Breast epithelium (tissue), 3 donors: ENCODE measurements around the gene TMEM240.
"Not testable (repeated sequence)": the region's sequence is repeated elsewhere in the genome, so short reads cannot be mapped to it uniquely, and the experiment has no call there.

Source experiments
- POLR2A ChIP-seq: fragments of 450-650 bp; IDR thresholded peaks from one replicate; pipeline ENCODE4 v1.6.1; 2016; ENCODE audit warnings: antibody characterized with exemption, mild to moderate bottlenecking, moderate library complexity
- POLR2AphosphoS5 ChIP-seq, 3 donors: sonication (generic); formaldehyde crosslinking; IDR thresholded peaks; one replicate each; pipeline ENCODE4 v1.6.1; 2017; ENCODE audit warnings: antibody characterized with exemption in 3 of 3
- TF ChIP-seq, protein P1 (sequence below), 3 donors: fragments of 450-650 bp; IDR thresholded peaks; one replicate each; pipeline ENCODE4 v1.5.1; 2016 to 2017; ENCODE audit warnings: antibody characterized with exemption in 3 of 3, mild to moderate bottlenecking in 3 of 3, moderate library complexity in 3 of 3

GRCh38 chr1:1508775-1509464 lies 31.5 kb downstream of the TMEM240 start:
- TF ChIP-seq, protein P1, sequence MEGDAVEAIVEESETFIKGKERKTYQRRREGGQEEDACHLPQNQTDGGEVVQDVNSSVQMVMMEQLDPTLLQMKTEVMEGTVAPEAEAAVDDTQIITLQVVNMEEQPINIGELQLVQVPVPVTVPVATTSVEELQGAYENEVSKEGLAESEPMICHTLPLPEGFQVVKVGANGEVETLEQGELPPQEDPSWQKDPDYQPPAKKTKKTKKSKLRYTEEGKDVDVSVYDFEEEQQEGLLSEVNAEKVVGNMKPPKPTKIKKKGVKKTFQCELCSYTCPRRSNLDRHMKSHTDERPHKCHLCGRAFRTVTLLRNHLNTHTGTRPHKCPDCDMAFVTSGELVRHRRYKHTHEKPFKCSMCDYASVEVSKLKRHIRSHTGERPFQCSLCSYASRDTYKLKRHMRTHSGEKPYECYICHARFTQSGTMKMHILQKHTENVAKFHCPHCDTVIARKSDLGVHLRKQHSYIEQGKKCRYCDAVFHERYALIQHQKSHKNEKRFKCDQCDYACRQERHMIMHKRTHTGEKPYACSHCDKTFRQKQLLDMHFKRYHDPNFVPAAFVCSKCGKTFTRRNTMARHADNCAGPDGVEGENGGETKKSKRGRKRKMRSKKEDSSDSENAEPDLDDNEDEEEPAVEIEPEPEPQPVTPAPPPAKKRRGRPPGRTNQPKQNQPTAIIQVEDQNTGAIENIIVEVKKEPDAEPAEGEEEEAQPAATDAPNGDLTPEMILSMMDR (IDR thresholded peaks at IDR 0.05) = not testable (repeated sequence)
- not testable (repeated sequence) for TF ChIP-seq POLR2AphosphoS5 (IDR thresholded peaks at IDR 0.05); POLR2A
